Calu3 (cell line): ENCODE results near the gene GSDME. TPM values are rescaled to one million over a fixed set of nuclear protein-coding genes. Genes with fewer than 3 reads are reported as not detected.

ENCODE experiments used
- BruUV-seq: library from RNA; stranded (reverse); fragments of 400-500 nt; replicated peaks from 2 replicates; lab custom pipeline; 2021; lab: Mats Ljungman, UMichigan
- CTCF ChIA-PET: fragments of 300-600 bp; sonication (Branson Sonifier 250); formaldehyde crosslinking; loops from one replicate; lab custom pipeline; 2022; ENCODE audit warnings: antibody characterized with exemption; lab: Charles Lee
- DNase-seq: peaks from one replicate; pipeline ENCODE4 v3.0.0; 2022
- H3K27ac Mint-ChIP-seq: one replicate; pipeline ENCODE4 v1.8.0; 2022; ENCODE audit warnings: mixed read lengths; ENCODE audit not compliant: unreplicated experiment
- H3K27me3 Mint-ChIP-seq: one replicate; pipeline ENCODE4 v1.8.0; 2022; ENCODE audit warnings: mixed read lengths; ENCODE audit not compliant: unreplicated experiment
- H3K36me3 Mint-ChIP-seq: one replicate; pipeline ENCODE4 v1.8.0; 2022; ENCODE audit warnings: mild to moderate bottlenecking, moderate library complexity, mixed read lengths; ENCODE audit not compliant: insufficient read depth, unreplicated experiment
- H3K4me1 Mint-ChIP-seq: one replicate; pipeline ENCODE4 v1.8.0; 2022; ENCODE audit warnings: mild to moderate bottlenecking, low read depth, mixed read lengths; ENCODE audit not compliant: unreplicated experiment
- H3K4me3 Mint-ChIP-seq: one replicate; pipeline ENCODE4 v1.8.0; 2022; ENCODE audit warnings: mild to moderate bottlenecking, low read depth, moderate library complexity, mixed read lengths; ENCODE audit not compliant: unreplicated experiment
- H3K9me3 Mint-ChIP-seq: one replicate; pipeline ENCODE4 v1.8.0; 2022; ENCODE audit warnings: low read depth, mixed read lengths; ENCODE audit not compliant: unreplicated experiment
- intact Hi-C: fragments of 100-400 bp; cut with micrococcal nuclease; formaldehyde crosslinking; loops from one replicate; pipeline ENCODE4 v1.10.0; 2022; ENCODE audit not compliant: unreplicated experiment
- total RNA-seq: library from RNA; stranded (reverse); gene quantifications from 2 replicates; pipeline ENCODE4 v1.2.3, GENCODE V29; 2022
- TF ChIP-seq, protein P1 (sequence below): fragments of 200-600 bp; IDR thresholded peaks from one replicate; pipeline ENCODE4 v1.8.0; 2022; ENCODE audit warnings: antibody characterized with exemption; ENCODE audit not compliant: unreplicated experiment

Gene GSDME
- total RNA-seq, 1 experiment from 2014 or later, result 9.4 TPM

DNA sequence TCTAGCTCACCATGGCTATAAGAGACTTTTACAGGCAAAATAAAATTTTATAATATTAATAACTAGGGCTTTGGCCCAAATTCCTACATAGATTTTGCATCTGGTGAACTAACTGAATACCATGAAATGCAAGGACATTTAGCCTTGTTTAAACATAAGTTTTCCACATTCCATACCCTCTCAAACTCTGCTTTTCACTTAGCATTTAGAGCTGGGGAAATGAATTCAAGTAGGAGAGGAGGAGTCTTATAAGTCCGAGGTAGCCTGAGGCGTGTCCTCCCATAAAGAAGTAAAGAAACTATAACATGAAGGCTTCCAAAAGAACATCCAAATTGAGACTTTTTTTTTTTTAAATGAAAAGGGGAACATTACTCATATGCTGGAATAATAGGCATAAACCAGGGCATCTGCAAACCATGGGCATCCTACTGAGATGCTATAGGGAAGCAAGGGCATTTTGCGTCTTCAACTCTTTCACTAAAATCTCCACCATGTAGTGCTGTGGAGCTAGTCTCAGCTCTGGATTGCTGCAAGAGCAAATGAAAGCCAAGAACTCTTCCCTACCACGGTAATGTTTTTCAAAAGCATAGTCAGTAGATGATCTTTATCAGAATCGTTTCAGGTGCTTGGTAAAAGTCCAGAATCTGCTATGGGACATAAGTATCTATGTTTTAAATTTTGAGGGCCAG is 104.9 kb downstream of the GSDME start:
- no peak for DNase-seq
- Mint-ChIP-seq H3K36me3 (no peaks in the 10 kb centered on the region), H3K4me3 (no peak overlapping the region), H3K9me3 (no peaks in the 10 kb centered on the region), H3K27ac (no peak overlapping the region), H3K27me3 (no peaks in the 10 kb centered on the region), H3K4me1 (no peaks in the 10 kb centered on the region)
- intact Hi-C loops, result no loop called here
- no TSS peak for BruUV-seq
- TF ChIP-seq, protein P1, sequence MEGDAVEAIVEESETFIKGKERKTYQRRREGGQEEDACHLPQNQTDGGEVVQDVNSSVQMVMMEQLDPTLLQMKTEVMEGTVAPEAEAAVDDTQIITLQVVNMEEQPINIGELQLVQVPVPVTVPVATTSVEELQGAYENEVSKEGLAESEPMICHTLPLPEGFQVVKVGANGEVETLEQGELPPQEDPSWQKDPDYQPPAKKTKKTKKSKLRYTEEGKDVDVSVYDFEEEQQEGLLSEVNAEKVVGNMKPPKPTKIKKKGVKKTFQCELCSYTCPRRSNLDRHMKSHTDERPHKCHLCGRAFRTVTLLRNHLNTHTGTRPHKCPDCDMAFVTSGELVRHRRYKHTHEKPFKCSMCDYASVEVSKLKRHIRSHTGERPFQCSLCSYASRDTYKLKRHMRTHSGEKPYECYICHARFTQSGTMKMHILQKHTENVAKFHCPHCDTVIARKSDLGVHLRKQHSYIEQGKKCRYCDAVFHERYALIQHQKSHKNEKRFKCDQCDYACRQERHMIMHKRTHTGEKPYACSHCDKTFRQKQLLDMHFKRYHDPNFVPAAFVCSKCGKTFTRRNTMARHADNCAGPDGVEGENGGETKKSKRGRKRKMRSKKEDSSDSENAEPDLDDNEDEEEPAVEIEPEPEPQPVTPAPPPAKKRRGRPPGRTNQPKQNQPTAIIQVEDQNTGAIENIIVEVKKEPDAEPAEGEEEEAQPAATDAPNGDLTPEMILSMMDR, result no peak
- CTCF ChIA-PET, result no interaction called here

Other genes with a start within 250 kb of the GSDME start
- gene PALS2, start 184.0 kb downstream of the GSDME start, total RNA-seq, result 70.5 and 88.8 TPM in 2 replicates
- 124 and 136 TPM in 2 replicates for gene OSBPL3, start 222.7 kb upstream of the GSDME start, total RNA-seq